Dermis blood vessel endothelial cell (primary cell): ENCODE data around the gene MLPH. TPM values are rescaled to one million over a fixed set of nuclear protein-coding genes. Genes with fewer than 3 reads are reported as not detected.
"Not testable (repeated sequence)": the region's sequence is repeated elsewhere in the genome, so short reads cannot be mapped to it uniquely, and the experiment has no call there.

Experiments used
- DNase-seq: peaks from one replicate; pipeline ENCODE4 v3.0.0; 2010
- total RNA-seq: library from RNA; depleted of rRNA; stranded (reverse); fragments of >200 nt; gene quantifications from 2 replicates; pipeline ENCODE4 v1.2.3, GENCODE V29; 2014

Gene MLPH
- total RNA-seq, 1 donor from 2014 or later = 1.0 TPM

DNA sequence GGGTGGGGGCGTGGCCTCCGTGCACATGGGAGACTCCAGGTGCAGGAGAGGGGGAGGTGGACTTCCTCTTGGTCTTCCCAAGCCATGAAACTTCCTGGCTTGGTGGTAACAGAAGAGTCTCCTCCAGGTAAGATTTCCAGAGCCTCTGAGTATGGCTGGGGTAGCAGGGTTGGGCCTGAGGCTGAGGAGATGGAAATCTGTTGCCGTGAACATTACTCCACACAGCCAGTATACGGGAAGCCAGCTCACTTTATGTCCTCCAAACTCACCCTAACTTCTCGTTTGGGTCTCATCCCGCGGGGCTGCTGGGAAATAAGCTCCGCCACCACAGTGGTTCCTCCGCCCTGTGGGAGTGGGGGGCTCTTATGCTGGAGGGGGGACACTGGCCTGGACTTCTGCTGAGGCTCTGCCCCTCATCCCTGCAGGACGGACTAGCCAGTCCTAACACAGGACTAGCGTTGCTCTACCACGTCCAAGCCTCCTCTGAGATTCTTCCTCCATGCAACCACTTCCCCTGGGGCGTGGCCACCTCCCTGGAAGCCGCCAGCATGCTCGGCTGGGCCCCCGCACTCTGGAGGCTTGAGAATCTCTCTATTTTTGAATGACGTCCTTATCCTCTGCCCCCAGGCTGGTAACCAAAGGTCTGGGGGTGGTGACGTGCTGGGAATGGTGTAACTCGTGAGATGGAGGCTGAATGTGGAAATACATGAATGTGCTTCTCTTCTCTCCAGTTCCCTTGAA is 104.3 kb downstream of the MLPH start:
- no peak for DNase-seq

DNA sequence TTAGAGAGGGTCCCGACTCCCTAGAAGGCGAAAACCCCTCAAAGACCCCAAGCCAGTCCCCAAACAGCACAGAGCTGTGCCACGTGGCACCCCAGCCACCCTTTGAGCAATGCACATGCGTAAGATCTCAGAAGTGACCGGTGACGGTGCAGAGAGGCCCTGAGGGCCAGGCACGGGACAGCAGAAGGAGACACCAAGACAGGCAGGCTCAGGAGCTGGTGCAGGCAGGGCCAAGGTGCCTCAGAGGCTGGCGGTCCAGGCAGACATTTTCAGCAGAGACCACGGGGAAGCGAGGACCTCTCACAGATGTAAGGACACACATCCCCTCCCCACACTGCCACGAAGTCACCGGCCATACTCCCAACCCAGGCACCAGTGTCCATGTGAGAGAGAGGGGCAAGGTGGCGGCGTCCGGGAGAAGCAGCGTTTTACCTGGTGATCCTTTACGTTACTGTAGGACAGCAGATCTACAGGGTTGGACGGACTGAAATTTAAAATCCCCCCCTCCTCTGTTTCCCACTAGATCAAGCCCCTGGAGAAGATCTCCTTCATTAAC is 105.5 kb downstream of the MLPH start:
- DNase-seq = no peak

GRCh38 chr2:237593036-237593435 is 106.0 kb downstream of the MLPH start:
- DNase-seq = no peak

- DNase-seq = no peak
Measured at GRCh38 chr2:237593596-237594320, 106.7 kb downstream of the MLPH start.

DNA sequence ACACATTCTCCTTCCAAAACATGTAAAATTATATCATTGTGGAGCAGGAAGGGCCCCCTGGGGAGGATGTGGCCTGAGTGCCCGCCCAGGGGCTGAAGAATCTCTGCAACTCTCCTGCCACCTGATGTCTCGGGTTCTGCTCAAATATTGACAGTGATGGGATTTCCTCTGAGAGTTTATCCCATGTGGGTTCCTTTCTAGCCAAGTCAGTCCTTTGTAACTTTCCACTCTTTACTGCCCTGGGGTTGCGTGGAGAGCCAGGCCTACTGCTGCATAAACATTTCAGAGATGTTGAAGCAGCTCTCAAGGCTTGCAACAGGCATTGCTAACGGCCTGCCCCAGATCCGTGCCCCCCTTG is 107.4 kb downstream of the MLPH start:
- DNase-seq = no peak

DNA sequence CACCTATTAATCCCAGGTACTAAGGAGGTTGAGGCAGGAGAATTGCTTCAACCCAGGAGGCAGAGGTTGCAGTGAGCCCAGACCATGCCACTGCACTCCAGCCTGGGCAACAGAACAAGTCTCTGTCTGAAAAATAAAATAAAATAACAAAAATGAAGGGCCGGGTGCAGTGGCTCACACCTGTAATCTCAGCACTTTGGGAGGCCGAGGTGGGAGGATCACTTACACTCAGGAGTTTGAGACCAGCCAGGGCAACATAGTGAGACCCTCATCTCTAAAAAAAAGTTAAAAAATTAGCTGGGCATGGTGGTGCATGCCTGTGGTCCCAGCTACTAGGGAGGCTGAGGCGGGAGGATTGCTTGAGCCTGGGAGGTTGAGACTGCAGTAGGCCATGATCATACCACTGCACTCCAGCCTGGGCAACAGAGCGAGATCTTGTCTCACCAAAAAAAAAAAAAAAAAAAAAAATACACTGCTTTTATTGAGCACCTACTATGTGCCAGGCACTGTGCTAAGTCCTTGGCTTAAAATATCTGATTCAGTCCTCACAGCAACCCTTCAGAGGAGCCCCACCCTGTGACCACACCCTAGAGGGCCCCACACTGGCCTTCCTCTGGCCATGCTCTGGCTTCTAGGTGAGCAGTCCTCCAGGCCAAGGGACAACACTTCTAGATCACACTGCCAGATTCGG is 108.9 kb downstream of the MLPH start:
- DNase-seq = not testable (repeated sequence)

GRCh38 chr2:237596520-237597195 is 109.6 kb downstream of the MLPH start:
- DNase-seq = no peak

GRCh38 chr2:237597196-237598145 is 110.4 kb downstream of the MLPH start:
- DNase-seq = no peak

- no peak for DNase-seq
Measured at GRCh38 chr2:237598468-237599208, 111.6 kb downstream of the MLPH start.

DNA sequence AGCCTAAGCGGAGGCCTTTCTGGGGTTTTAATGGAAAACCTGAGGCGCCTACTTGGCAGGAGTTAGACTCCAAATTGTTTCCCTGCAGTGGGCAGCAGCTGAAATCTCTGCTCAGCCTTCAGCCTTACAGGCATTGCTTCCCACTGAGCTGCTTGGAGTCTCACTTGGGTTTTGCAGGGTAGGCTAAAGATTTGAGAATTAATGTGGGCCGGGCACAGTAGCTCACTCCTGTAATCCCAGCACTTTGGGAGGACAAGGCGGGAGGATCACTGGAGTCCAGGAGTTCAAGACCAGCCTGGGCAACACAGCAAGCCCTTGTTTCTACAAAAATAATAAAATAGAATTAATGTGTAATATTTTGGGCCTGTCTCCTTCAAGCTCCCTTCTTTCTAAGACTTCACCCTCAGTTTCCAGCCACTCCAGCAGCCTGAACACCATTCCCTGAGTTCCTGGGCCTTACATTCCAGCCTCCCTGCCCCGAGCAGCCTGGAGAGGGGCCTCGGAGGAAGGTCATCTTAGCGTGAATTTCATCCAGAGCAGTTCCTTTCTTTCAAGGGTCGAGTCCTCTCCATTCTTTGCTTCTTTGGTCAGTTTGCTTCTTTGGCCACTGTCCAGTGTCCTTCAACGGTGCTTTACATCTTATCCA is 112.5 kb downstream of the MLPH start:
- DNase-seq = no peak

DNA sequence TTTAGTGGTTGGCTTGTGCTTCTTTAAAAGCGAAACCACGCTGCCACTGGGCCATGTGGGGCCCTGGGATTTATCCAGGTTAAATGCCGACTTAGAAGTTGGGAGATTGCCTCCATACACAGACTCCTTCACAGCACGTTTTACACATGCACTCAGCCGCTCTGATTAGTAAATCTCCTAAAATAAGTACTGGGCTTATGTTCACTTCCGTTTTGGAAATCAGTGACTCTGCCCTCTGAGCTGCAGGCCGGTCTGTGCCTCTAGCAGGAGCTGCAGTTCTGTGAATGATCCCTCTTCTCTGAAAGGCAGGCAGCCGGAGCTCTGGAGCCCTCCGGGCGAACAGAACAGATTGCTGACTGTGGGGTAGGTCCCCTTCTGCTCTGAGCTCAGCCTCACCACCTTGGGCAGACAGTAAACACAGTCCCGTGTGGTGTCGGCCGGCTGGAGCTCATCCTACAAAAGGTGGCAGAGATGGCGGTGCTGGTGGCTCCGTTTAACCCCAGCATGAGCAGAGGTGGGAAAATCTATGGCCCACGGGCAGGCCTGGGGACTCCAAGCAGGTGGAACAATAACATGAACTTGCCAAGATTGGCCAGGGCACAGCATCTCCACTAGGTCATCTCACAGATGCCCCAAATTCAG is 113.3 kb downstream of the MLPH start:
- DNase-seq = peak; percentile 69

- peak; percentile 50 for DNase-seq
Measured at GRCh38 chr2:237601453-237602116, 114.5 kb downstream of the MLPH start.

DNA sequence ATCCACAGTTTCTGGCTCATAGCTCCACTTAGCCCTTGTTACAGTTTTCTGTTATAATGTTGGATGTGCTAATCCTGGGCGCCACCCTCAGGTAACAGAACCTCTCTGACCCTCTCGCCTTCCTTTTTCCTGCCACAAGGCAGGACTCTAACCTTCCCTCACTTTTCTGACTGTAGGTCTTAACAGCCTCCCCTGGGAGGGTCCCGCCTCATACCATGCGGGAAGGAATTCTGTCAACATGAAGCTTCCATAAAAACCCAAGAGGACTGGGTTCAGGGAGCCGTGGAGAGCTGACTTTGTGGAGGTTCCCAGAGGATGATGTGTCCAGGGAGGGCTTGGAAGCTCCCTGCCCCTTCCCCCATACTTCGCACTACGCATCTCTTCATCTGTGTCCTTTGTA is 115.4 kb downstream of the MLPH start:
- DNase-seq = no peak

DNA sequence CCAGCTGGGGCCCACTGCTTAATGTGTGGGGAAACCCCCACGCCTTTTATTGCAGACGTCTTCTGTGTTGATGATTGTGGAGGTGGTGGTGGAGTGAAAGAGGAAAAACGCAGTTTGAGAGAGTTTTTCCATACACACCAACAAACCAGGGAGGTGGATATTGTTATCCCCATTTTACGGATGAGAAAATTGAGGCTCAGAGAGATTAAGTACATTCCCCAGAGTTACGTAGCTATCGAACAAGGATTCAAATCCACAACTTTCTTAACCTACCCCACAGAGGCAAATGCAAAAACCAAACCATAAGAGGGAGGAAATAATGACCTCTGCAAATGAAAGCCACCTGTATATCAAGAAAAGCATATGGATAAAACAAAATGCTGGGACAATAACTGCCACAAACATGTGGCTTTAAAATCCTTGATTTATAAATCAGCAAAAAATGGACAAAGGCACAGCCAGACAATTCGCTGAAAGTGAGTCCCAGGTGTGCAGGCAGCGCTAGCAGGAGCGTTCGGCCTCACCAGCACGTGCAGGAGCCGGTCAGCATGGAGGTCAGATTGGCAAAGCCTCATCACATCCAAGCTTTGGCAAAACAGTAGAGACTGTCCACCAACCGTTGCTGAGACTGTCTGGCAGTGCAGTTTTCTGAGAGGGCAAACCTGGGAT is 116.1 kb downstream of the MLPH start:
- no peak for DNase-seq

GRCh38 chr2:237603718-237604362 is 116.8 kb downstream of the MLPH start:
- DNase-seq = peak; percentile 99

DNA sequence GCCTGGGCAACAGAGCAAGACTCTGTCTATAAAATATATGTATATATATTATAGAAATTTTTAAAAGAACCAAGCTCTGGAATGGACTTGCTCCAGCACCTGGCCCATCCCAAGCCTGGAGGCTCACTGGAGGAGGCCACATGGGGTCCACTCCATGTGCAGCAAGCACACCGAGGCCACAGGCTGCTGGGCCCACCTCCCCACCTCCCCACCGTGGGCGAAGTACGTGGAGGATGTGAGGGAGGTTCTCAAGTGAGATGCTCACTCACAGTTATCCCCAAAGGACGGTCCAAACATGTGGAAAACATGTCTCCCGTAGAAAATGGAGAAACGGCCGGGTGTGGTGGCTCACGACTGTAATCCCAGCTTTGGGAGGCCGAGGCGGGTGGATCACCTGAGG is 117.3 kb downstream of the MLPH start:
- no peak for DNase-seq
